HT-29 (cell line): ENCODE data around the gene RAMAC. TPM values are rescaled to one million over a fixed set of nuclear protein-coding genes. Genes with fewer than 3 reads are reported as not detected.
A peak's percentile ranks its signal among the peaks of the same experiment; 100 is the strongest.
"Not testable (repeated sequence)": the region's sequence is repeated elsewhere in the genome, so short reads cannot be mapped to it uniquely, and the experiment has no call there.

Experiments used
- DNase-seq: peaks from one replicate; pipeline ENCODE4 v3.0.0-alpha.2; 2015; ENCODE audit warnings: low spot score
- total RNA-seq: library from RNA; depleted of rRNA; stranded (reverse); fragments of >200 nt; shearing (Covaris generic); gene quantifications from 2 replicates; pipeline ENCODE4 v1.2.3, GENCODE V29; 2014; rRNA removed

RAMAC gene
- total RNA-seq = 32.9 and 34.8 TPM in 2 replicates

DNA sequence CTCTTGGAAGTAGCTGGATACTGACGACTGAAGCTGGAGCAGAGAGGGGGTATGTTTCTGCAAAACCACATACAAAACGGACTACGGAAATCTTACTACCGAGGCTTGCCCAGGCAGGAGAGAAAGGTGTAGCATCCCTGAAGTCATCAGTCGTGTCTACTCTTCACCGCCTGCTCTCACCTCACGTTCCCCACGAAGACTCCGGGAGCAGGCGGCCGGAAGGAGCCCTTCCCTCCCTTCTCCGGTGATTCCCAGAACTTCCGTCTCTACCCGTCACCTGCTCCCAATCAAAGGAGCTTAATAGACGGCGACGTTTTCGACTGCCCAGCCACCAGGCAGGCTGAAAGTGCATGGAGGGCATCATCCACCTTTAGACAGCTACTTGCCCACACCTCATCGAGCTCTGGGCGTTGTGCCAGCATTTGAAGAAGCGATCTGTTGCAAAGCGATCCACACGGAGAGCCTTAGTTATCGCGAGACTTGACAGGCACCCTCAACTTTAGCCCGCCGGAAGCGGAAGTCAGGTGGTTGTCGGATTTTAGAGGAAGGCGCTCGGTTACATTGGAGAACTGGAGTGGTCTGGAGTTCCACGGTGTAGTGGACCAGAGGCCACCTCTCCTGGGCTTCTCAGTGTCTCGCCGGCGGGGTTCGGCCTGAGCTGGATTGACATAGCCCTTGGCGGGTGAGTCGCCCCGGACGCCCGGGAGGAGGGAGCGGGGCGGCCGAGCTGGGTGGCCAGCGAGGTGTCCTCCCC, at the start of gene RAMAC:
TSS of gene RAMAC (plus strand) at position 523 of the 754 bp plus-strand sequence. CDS start 2,809 bp downstream, outside the sequence.
- DNase-seq = peak; percentile 98

DNA sequence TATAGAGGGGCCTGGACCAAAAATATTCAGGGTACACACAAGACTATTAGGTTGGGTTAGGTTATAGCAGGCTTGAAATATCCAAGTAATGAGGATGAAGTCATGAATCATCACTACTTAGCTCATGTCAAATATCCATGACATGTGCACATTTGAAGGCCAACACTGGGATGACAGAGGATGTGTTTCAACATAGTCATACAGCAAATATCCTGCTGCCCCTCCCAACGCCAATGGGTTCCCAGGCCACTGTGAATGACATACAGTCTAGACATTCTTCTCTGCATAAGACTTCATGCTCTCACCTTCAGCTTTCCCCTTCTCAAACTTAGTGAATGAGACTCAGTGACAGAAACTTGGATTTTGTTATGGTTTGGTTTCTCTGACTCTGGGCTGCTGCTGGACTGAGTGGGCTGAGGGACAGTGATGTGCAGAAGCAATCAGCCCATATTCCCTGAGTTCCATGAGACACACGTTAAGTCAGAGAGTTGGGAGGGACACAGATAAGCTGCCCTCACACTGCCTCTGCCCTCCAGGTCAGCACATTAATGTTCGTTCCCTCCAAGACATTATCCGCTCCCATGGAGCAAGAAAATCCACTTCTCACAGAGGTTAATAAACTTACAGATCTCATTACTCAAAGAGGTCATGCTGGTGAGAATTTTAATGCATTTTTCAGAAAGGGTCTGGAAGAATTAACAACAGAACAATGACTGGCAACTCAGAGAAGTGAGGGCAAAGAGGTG, 48.9 kb upstream of the RAMAC start:
- no peak for DNase-seq

DNA sequence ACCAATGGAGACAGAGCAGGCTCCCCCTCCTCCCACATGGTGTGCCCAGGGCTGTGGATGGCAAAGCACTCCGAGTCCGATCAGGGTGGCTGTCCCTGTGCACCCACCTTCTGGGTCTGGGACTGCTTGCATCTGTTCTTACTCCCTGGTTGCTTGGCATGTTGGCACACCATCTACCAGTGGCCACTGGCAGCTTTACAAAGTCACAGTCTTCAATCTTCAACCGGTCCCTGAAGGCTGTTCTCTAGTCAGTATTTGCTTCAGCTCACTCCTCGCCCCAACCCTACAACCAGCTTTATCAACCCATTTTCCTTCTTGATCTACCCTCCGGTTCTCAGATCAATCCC, 48.3 kb upstream of the RAMAC start:
- no peak for DNase-seq

DNA sequence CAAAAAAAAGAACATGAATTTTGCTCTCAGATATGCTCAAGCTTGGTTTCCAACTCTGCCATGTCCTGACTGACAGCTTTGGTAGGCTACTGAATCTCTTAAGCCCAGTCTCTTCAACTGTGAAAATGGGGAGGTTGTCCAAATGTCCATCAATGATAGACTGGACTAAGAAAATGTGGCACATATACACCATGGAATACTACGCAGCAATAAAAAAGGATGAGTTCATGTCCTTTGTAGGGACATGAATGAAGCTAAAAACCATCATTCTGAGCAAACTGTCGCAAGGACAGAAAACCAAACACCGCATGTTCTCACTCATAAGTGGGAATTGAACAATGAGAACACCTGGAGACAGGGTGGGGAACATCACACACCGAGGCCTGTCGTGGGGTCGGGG, 46.3 kb upstream of the RAMAC start:
- not testable (repeated sequence) for DNase-seq

DNA sequence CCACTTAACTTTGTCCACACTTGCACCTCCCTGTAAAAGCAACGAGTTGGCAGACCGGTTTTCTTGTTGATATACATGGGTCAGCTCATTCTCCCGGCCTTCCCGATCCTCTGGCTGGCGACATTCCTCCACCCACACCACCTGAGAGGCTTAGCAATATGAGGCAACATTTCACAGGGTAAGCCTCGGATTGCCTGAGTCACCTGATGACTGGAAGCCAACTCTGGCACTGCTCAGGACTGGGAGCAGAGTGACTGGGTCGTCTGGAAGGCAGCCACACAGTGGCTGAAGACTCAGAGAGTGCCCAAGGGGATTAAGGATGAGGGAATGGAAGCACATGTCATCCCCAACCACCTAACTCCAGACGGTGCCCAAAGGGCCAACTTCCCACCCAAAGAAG, 43.3 kb upstream of the RAMAC start:
- DNase-seq = peak; percentile 84

DNA sequence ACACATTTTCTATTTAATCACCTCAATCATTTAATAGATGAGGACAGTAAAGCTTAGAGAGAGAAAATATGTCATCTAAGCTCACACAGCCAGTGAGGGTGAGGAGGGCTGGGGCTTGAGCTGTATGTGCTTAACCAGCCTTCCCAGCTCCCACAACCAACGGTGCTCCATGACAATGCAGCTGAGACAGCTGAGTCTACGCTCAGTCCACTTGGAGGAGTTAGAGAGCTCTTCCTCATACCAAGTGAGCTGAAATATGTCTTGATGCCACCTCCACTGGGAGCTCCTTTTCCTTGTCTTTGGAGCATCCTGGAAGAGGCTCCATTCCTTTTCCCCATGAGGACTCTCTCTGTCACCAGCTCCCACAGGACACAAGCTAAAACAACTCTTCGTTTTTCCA, 42.8 kb upstream of the RAMAC start:
- peak; percentile 13 for DNase-seq

DNA sequence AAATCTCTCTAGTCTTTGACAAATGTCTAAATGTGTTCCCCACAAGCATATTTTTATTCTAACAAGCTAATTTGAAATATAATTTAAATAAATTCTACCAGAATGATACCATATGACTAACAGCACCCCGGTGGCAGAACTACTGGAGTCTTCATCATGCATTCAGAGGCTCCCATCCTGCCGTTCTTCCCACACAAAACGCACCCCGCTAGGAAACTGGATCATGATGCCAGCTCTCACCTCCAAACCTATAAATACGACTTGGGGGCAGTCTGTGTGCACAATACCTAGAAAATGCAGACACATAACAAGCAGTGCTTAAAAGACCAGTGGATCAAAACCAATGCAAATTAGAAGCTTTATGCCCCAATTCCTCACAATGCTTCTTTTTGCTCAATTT, 42.0 kb upstream of the RAMAC start:
- no peak for DNase-seq

DNA sequence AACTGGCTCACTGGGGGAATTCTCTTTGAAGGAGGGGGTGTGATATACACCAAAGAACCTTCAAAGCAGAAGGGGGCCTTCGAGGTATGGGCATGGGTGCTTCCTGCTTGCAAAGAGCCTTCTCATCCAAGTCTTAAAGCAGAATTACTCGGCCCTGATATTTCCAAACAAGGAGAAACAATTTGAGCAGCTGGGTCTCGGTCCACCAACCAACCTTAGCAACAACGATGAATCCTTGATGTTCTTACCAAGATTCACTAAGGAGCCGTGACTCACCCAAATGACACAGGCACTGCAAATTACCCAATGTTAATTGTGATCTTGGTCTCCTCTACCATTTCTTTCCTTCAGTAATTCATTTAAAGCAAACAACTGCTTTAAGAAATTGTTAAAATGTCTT, 41.2 kb upstream of the RAMAC start:
- DNase-seq = no peak

DNA sequence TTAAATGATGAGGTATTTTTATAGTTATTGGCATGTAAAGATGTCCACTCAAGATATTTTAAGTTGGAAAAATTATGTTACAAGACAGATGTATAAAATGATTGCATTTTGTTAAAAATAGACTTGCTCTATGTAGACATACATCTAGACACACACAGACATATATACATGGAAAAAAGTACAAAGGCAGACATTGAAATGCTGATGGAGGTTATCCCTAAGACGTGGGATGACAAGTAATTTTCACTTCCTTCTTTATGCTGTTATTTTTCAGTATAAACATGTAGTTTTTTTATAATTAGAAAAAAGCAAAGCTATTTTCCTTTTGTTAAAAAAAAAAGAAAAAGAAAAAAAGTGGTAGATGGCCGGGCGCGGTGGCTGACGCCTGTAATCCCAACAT, 40.7 kb upstream of the RAMAC start:
- DNase-seq = no peak

DNA sequence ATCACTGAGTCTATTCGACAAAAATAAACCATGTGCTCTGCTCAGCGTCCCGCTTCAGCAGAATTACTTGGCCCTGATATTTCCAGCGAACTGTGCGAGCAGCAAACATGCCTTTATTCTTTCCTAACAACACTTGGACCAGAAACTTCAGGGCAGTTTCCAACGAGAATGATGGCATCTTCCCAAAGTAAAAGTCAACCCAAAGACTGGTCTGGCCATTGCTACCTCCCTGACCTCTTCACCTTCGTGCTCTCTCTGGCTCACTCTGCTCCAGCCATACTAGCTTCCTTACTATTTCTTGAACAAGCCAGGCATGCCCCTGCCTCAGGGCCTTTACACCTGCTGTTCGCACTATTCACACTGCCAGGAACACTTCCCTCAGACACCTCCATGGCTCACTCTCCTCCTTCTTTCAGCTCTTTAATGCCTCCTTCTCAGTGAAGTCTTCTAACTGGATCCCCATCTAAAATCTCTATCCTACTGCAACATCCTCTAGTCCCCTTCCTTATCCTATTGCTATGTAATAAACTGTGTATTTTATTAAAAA, 39.8 kb upstream of the RAMAC start:
- DNase-seq = no peak

DNA sequence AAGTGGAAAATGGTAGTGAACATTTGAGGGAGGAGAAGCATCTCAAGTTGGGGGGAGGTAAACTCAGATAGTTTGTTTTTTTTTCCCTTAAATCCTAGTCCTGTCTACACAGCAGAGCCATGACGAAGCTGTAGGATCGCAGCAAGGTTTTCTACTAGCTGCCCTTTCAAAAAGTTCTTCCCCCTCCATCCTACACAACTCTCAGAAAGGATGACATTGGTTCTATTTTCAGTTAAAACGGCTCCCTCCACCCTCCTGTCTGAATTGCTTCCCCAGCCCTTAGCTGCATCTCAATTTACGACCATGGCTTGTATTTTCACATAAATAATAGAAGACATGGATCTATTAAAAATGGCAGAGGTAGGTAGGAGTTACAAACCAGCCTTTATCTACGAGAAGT, 35.7 kb upstream of the RAMAC start:
- no peak for DNase-seq

DNA sequence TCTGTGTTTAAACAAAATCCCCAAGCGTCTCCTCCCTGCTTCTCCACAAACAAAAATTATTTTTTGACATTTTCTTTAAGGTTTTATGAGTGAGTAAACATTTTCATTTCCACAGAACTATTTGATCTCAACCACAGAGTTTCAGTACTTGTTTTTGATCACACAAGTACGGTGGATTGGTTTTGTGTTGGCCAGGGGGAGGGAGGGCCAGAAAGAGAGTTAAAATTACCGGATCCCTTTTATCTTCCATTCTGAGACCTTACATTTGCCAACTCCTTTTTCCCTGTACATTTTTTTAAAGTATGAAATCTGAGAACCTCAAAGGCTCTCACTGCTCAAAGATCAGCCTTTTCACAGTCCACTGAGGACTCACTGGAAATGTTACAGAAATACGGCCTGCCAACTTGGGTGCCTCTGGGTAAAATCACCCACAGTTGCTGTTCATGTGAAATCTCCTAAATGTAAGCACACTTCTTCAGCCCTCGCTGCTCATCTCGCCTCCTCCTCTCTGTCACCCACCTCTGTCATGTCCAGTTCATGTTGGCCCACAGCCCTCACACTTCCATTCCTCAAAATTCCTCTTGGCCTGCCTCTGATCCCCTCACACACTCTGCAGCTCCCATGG, 35.2 kb upstream of the RAMAC start:
- DNase-seq = no peak

DNA sequence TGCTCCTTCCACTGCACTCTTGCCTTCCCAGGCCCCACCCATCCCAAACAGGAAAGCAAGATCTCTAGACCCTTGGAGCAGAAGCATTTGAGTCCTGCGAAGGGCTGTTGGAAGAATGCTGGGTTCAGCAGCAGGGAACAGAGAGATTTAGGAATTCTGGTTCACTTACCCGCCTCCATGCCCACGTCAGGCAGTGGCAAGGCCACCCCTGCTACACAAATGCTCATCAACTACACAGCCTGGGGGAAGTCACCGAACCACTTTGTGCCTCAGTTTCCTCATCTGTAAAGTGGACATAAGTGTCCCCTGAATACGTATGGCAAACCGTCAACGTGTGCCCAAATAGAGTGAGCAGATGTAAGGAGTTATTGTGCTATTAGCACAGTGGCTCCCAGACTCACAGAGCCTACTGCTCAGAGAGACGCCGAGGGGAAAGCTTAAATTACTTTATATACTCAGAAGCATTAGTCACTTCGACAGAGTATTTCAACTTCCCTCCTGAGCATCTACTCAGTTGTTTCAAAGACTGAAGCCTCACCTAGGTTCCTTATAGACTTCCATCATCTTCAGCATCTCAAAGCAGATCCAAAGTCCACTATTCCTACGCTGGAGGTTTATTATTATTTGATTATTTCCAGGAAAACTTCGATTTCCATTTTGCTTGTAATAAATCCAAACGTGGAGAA, 34.4 kb upstream of the RAMAC start:
- no peak for DNase-seq

DNA sequence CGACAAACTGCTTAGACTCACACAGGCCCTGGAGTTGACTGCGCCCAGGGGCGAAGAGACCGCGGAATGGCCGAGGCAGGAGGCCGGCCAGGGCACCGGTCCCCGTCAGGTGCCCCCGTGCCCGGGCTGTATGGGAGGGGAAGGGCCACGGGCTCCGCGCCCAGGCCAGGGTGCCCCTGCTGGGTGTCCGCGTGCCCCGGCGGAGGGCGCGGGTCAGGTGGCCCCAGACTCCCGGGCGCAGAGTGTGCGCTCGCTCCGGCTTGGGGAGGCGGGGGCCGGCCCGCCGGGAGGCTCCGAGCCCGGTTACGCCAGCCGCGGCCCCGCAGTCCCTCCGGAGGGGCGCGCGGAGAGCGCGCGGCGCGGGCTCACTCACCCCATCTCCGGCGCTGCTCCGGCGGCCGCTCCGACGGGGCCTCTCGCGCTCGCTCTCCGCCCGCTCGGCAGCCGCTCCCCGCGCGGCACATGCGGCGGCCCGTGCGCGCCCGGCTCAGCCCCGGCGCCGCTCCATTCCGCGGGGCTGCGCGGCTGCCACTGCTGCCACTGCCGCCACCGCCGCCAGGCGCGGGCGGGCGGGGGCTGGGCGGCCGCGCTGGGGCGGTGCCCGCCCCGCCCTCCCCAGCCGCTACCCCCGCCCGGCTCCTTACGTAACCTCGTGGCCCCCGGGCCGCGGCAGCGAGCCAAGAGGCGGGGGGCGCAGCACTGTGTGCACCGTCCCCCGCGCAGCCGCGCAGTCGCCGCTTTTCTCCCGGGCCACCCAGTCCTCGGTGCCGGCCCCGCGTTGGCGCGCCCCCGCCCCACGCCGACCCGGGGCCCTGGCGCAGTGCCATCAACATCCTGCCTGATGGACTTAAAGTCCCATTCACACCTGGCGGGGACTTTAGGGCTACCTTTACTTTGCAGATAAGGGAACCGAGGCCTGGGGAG, 33.6 kb upstream of the RAMAC start, which contains the start of gene HOMER2:
TSS of gene HOMER2 (minus strand) at position 563 of the 924 bp plus-strand sequence. CDS start at position 378, 185 bp downstream.
- DNase-seq = no peak

DNA sequence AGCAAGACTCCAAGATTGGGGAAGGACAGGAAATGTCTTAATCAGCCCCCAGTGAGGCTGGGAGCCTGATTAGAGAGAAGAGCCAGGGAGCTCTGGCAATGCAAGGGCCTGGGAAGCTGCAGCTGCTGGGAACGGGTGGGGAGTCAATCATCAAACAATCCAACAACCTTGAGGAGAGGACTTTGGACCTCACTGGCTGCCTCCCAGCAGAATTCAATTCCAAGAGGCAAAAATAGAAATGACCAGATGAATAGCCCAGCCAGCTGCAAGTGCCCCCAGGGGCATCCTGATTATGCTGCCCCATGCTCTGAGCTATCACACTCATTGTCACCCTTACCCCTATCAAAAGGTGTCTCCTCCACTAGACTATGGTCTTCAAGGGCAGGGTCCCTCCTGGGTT, 27.4 kb upstream of the RAMAC start:
- no peak for DNase-seq

DNA sequence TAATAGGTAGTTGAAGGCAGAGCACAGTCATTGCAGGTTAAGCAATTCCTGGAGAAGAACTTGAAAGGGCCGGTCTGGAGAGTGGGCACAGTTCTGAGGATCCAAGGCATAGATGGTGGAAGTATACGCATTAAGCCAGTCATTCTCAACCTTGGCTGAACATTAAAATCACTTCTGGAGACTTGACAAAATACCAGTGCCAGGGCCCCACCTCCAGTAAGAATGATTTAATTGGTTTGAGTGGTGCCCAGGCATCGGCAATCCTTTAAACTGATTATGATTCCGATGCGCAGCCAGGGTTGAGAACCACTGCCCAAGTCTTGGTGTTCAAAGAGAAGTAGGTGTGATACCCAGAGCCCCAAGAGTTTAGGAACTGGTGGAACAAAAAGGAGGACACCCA, 26.6 kb upstream of the RAMAC start:
- DNase-seq = no peak

DNA sequence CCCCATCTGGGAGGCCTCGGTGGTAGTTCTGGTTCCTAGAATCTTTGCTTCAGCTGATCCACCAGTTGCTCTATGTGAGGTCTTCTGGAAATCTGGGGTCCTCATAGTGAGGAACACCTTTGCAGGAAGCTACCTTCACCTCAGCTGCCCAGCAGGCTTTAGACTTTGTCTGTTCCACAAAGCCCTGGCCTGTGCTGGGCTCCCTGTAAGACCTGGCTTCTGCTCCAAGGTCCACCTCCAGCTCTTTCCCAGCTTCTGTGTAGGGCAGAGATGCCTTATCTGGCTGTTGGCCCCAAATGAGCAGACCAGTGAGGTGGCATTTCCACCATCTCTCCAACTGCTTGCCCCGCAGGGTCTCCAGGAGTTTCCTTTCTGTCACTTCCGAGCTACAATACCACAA, 25.2 kb upstream of the RAMAC start:
- DNase-seq = no peak

DNA sequence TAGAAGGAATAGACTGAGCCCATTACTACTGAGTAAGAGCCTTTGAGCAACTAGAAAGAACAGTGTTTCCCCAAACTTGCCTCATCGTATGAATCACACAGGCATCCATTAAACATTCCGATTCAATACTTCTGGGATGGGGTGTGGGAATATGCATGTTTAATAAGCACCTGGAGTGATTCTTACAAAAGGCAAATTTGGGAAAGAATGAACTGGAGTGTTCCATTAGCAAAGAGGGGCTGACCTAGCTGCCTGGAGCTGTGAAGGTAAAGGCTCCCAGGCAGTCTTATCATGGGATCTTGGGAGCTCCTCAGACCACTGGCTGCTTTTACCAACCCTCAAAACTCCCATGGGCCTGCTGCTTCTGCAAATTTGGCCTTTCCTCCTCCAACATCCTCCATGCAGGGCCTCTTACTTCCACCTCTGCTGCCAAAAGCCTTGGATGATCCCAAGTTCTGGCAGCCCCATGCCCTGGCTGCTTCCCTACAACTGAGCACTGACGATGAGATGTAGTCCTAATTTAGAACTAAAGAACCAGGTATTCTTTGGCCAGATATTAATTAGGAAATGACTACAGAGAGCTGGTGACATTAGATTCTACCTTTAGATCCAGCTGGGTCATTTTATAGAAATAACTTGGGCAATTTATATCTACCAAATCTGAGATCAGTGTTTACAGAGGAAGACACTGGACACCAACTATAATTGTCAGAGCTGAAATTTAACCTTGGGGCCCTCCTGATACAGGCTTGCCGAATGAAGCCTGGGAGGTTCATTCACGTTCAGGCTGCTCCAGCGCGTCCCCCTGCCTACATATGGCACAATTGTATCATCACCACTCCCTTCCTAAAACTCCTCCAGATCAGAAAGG, 22.3 kb upstream of the RAMAC start:
- no peak for DNase-seq

DNA sequence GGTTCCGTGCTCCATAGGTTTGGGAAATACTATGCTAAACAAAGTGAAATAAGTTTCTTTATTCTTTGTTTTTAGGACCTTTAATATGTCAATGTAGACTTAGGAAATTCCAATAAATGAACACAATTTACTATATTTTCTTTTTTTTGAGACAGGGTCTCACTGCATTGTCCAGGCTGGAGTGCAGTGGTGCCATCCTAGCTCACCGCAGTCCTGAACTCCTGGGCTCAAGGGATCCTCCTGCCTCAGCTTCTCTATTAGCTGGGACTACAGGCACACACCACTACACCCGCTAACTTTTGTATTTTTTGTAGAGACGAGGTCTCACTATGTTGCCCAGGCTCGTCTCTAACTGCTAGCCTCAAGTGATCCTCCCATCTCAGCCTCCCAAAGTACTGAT, 21.1 kb upstream of the RAMAC start:
- DNase-seq = no peak

DNA sequence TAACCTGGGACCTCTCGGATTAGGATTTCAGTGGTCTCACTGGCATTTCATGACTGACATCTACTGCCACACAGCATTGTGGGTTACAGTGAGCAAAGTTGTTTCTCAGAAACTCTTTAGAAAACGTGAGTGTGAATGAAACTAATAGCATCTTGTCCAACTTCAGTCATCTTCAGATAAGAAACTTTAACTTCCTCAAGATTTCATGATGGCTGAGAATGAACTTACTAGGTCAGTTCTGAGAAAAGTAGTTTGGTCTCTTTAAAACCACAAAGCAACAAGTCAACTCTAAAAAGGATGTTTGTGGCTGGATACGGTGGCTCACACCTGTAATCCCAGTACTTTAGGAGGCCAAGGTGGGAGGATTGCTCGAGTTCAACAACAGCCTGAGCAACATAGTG, 19.3 kb upstream of the RAMAC start:
- no peak for DNase-seq
